ENCODE measurements around the gene CLEC4D.
"Not testable (repeated sequence)": the region's sequence is repeated elsewhere in the genome, so short reads cannot be mapped to it uniquely, and the experiment has no call there.

The CLEC4D gene

GRCh38 chr12:8559676-8560075, 46.4 kb downstream of the CLEC4D start:
- Histone ChIP-seq H3K4me3 (ENCODE audit: low read depth, low read length) (no peak overlapping the region), H3K9ac (ENCODE audit: low read length) (no peak overlapping the region), H3K9me3 (ENCODE audit: control insufficient read depth, insufficient read depth, low read depth, low read length) (peaks cover 6% of the 10 kb centered on the region; the same call in 1 of the 2 replicates), H3K4me1 (ENCODE audit: control insufficient read depth, insufficient read depth, low read length) (peaks cover 9% of the 10 kb centered on the region), H3K27ac (ENCODE audit: low read depth, low read length) (no peak overlapping the region), H3K36me3 (ENCODE audit: control insufficient read depth, insufficient read depth, low read length) (no peaks in the 10 kb centered on the region), H3K27me3 (ENCODE audit: control insufficient read depth, insufficient read depth, low read length) (no peaks in the 10 kb centered on the region)

DNA sequence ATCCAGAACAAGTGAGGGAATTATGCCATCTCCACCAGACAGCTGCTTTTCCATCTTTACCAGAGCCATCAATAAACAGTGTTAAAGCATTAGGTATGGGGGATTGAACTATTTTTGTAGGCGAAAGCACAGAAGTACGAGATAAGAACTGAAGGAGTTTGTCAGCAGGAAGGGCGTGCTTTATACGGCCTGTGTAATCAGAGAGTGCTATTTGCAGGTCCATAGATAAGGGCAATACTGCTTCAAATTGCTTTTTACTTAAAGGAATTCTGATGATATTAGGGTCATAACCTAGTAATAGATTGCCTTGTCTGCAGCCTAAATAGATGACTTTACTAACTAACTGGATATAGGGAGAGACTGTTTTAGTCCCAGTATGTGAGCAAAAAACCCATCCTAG, 47.7 kb downstream of the CLEC4D start:
- Histone ChIP-seq H3K27ac (ENCODE audit: low read depth, low read length) (no peak overlapping the region), H3K4me3 (ENCODE audit: low read depth, low read length) (no peak overlapping the region), H3K27me3 (ENCODE audit: control insufficient read depth, insufficient read depth, low read length) (no peaks in the 10 kb centered on the region), H3K9me3 (ENCODE audit: control insufficient read depth, insufficient read depth, low read depth, low read length) (peaks cover 6% of the 10 kb centered on the region; the same call in 1 of the 2 replicates), H3K36me3 (ENCODE audit: control insufficient read depth, insufficient read depth, low read length) (no peaks in the 10 kb centered on the region), H3K4me1 (ENCODE audit: control insufficient read depth, insufficient read depth, low read length) (peaks cover 7% of the 10 kb centered on the region), H3K9ac (ENCODE audit: low read length) (no peak overlapping the region)

- H3K9ac ChIP-seq (ENCODE audit: low read length): no peak overlapping the region
- H3K4me3 ChIP-seq (ENCODE audit: low read depth, low read length): no peak overlapping the region
These were observed 49.0 kb downstream of the CLEC4D start for GRCh38 chr12:8562310-8562709.

GRCh38 chr12:8563356-8563755, 50.1 kb downstream of the CLEC4D start:
- no peak overlapping the region for H3K27ac ChIP-seq (ENCODE audit: low read depth, low read length)
- H3K4me1 ChIP-seq (ENCODE audit: control insufficient read depth, insufficient read depth, low read length): peaks cover 7% of the 10 kb centered on the region
- no peaks in the 10 kb centered on the region for H3K36me3 ChIP-seq (ENCODE audit: control insufficient read depth, insufficient read depth, low read length)
- no peaks in the 10 kb centered on the region for H3K27me3 ChIP-seq (ENCODE audit: control insufficient read depth, insufficient read depth, low read length)
- H3K9ac ChIP-seq (ENCODE audit: low read length): no peak overlapping the region
- H3K9me3 ChIP-seq (ENCODE audit: control insufficient read depth, insufficient read depth, low read depth, low read length): peaks cover 17% of the 10 kb centered on the region
- no peak overlapping the region for H3K4me3 ChIP-seq (ENCODE audit: low read depth, low read length)

More at GRCh38 chr12:8562310-8562709, 49.0 kb downstream of the CLEC4D start:
- no peaks in the 10 kb centered on the region for H3K27me3 ChIP-seq (ENCODE audit: control insufficient read depth, insufficient read depth, low read length)
- H3K36me3 ChIP-seq (ENCODE audit: control insufficient read depth, insufficient read depth, low read length): no peaks in the 10 kb centered on the region
- H3K4me1 ChIP-seq (ENCODE audit: control insufficient read depth, insufficient read depth, low read length): peaks cover 7% of the 10 kb centered on the region
- H3K27ac ChIP-seq (ENCODE audit: low read depth, low read length): no peak overlapping the region
- H3K9me3 ChIP-seq (ENCODE audit: control insufficient read depth, insufficient read depth, low read depth, low read length): peaks cover 11% of the 10 kb centered on the region

DNA sequence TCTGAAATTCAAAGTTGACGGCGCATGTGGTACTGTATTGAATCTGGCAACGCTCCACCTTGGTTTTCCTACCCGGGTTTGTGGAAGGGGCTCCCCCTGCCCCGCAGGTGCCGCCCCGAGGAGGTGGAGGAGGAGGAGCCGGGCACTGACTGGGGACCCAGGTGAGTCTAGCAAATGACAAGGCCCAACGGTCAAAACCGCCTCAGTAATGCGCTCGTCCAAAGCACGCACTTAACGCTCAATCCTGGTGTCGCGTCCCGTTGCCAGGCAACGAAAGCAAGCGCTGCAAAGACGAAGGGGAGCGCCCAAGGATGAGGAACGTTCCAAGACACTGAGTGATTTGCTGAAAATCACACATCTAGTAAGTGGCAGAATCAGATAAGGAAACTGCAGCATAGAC, 51.4 kb downstream of the CLEC4D start:
- no peaks in the 10 kb centered on the region for H3K36me3 ChIP-seq (ENCODE audit: control insufficient read depth, insufficient read depth, low read length)
- peaks cover 17% of the 10 kb centered on the region for H3K9me3 ChIP-seq (ENCODE audit: control insufficient read depth, insufficient read depth, low read depth, low read length)
- no peak overlapping the region for H3K4me3 ChIP-seq (ENCODE audit: low read depth, low read length)
- H3K27ac ChIP-seq (ENCODE audit: low read depth, low read length): no peak overlapping the region
- H3K27me3 ChIP-seq (ENCODE audit: control insufficient read depth, insufficient read depth, low read length): no peaks in the 10 kb centered on the region
- H3K9ac ChIP-seq (ENCODE audit: low read length): no peak overlapping the region
- peaks cover 7% of the 10 kb centered on the region for H3K4me1 ChIP-seq (ENCODE audit: control insufficient read depth, insufficient read depth, low read length)

GRCh38 chr12:8566052-8566451, 52.7 kb downstream of the CLEC4D start:
- not testable (repeated sequence) for H3K27me3 ChIP-seq (ENCODE audit: control insufficient read depth, insufficient read depth, low read length); H3K36me3 ChIP-seq (ENCODE audit: control insufficient read depth, insufficient read depth, low read length); H3K4me3 ChIP-seq (ENCODE audit: low read depth, low read length); H3K27ac ChIP-seq (ENCODE audit: low read depth, low read length); H3K4me1 ChIP-seq (ENCODE audit: control insufficient read depth, insufficient read depth, low read length); H3K9ac ChIP-seq (ENCODE audit: low read length)
- H3K9me3 ChIP-seq (ENCODE audit: control insufficient read depth, insufficient read depth, low read depth, low read length): peaks cover 16% of the 10 kb centered on the region

DNA sequence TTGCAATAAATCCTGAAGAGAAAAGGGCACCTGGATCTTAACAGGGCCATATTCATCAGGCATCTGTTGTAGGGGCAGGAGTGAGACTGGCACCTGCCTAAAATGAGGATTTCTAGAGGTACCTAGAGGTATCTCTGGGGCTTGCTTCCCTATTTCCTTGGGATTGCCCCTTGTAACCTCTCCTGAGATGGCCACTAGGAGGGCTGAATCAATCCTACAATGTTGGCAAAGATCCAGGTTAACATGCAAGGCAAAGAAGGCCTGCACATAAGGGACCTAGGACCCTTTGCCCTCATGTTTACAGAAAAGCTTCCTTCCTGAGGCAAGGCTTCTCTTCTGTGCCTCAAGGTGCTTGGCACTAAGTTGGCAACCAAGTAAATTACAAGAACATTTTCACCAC, 53.2 kb downstream of the CLEC4D start:
- H3K9me3 ChIP-seq (ENCODE audit: control insufficient read depth, insufficient read depth, low read depth, low read length): peaks cover 16% of the 10 kb centered on the region
- H3K27me3 ChIP-seq (ENCODE audit: control insufficient read depth, insufficient read depth, low read length): no peaks in the 10 kb centered on the region
- no peak overlapping the region for H3K9ac ChIP-seq (ENCODE audit: low read length)
- peaks cover 7% of the 10 kb centered on the region for H3K4me1 ChIP-seq (ENCODE audit: control insufficient read depth, insufficient read depth, low read length)
- no peaks in the 10 kb centered on the region for H3K36me3 ChIP-seq (ENCODE audit: control insufficient read depth, insufficient read depth, low read length)
- H3K27ac ChIP-seq (ENCODE audit: low read depth, low read length): no peak overlapping the region
- no peak overlapping the region for H3K4me3 ChIP-seq (ENCODE audit: low read depth, low read length)

Data from HUES6 (cell line).